ENCODE data around the gene TP53I13. TPM values are rescaled to one million over a fixed set of nuclear protein-coding genes. Genes with fewer than 3 reads are reported as not detected.

TP53I13 gene
- total RNA-seq, 6 experiments from 2014 or later, result 16.8 to 52.4 (median 38.4) TPM

DNA sequence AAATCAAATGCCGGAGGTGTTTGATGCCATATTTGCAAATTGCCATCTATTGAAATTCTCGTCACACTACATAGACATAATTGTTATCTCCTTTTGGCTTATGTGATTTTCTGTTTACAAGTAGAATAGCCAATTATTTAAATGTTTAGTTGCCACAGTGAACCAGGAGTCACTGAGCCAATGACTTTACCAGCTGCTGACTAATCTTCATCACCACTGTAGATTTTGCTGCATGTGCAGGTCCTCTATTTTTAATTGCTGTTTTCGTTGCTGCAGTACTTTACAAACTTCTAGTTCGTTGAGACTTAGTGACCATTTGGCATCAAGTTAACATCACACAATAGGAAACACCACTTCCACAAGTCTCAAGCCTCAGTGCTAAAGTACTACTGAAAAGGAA is 24.4 kb upstream of the TP53I13 start:
- no peaks in the 10 kb centered on the region for H3K27me3 ChIP-seq
- no peak for TF ChIP-seq POLR2A (IDR thresholded peaks at IDR 0.05)
- TF ChIP-seq, protein P1, sequence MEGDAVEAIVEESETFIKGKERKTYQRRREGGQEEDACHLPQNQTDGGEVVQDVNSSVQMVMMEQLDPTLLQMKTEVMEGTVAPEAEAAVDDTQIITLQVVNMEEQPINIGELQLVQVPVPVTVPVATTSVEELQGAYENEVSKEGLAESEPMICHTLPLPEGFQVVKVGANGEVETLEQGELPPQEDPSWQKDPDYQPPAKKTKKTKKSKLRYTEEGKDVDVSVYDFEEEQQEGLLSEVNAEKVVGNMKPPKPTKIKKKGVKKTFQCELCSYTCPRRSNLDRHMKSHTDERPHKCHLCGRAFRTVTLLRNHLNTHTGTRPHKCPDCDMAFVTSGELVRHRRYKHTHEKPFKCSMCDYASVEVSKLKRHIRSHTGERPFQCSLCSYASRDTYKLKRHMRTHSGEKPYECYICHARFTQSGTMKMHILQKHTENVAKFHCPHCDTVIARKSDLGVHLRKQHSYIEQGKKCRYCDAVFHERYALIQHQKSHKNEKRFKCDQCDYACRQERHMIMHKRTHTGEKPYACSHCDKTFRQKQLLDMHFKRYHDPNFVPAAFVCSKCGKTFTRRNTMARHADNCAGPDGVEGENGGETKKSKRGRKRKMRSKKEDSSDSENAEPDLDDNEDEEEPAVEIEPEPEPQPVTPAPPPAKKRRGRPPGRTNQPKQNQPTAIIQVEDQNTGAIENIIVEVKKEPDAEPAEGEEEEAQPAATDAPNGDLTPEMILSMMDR (IDR thresholded peaks at IDR 0.05), result no peak
- no peak overlapping the region for H3K4me3 ChIP-seq
- intact Hi-C loops (cut with DNase I), result no loop called here
- peaks cover 0 to 13% (median 3%) of the 10 kb centered on the region in 4 donors for H3K4me1 ChIP-seq
- DNase-seq, result no peak
- WGBS (ENCODE audit: insufficient coverage, low coverage, low lambda C conversion rate, missing lambda C conversion rate), result 90% methylated on average over 4 of the region's 4 CpGs
- peaks cover 0 to 7% (median under 1%) of the 10 kb centered on the region in 4 donors for H3K36me3 ChIP-seq
- H3K9me3 ChIP-seq, result no peaks in the 10 kb centered on the region
- ATAC-seq, result no peak
- no peak overlapping the region for H3K27ac ChIP-seq

DNA sequence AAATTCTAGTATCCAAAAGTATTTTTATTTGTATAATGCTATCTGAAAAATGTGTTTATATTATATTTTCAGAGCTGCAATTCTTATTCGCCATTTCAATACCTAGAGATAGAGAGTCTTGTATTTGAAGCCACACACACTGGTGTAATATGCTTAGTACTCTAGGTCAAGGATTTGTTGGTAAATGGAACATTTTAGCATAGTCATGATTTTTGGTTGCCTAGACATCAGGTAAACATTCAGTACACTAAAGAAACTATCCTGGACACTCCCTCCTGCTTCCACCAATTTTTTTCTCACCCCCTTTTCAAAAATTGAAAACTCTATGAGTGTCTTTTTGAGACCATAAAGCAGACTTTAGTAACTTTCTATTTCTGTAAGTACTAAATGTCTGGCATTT is 22.4 kb upstream of the TP53I13 start:
- DNase-seq (no peak), ATAC-seq (peak in 3 of 4 donors; percentile 15 to 71 (median 65))
- 90% methylated on average over 1 of the region's 1 CpG for WGBS (ENCODE audit: insufficient coverage, low coverage, low lambda C conversion rate, missing lambda C conversion rate)
- Histone ChIP-seq H3K27ac (no peak overlapping the region), H3K27me3 (no peaks in the 10 kb centered on the region), H3K4me1 (peaks cover 0 to 13% (median 3%) of the 10 kb centered on the region in 4 donors), H3K36me3 (peaks cover 0 to 7% (median under 1%) of the 10 kb centered on the region in 4 donors), H3K4me3 (no peak overlapping the region), H3K9me3 (no peaks in the 10 kb centered on the region)
- intact Hi-C loops (cut with DNase I), result no loop called here
- no peak for TF ChIP-seq POLR2A (IDR thresholded peaks at IDR 0.05)
- TF ChIP-seq, protein P1 (IDR thresholded peaks at IDR 0.05), result no peak

DNA sequence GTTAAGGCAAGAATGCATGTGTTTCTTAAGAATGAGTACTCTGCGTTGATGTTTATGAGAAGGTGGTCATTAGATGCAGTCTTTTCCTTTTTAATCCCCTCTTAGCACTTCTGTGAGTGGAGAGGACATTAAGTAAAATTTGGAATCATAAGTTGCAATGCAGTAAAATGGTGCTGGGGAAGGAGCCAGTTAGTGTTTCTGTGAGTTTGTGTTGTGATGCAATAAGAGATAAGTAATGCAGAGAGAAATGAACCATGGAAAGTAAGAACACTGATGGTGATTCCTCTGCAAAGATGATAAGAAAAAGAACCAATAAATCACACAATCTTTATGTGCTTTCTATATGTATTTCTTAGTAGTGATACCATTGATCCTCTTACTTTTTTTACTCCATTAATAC is 21.7 kb upstream of the TP53I13 start:
- Histone ChIP-seq H3K27me3 (no peaks in the 10 kb centered on the region), H3K36me3 (peaks cover 0 to 7% (median 0%) of the 10 kb centered on the region in 4 donors), H3K4me1 (peaks cover 0 to 13% (median 3%) of the 10 kb centered on the region in 4 donors), H3K4me3 (no peak overlapping the region), H3K27ac (no peak overlapping the region), H3K9me3 (no peaks in the 10 kb centered on the region)
- TF ChIP-seq, protein P1 (IDR thresholded peaks at IDR 0.05), result no peak
- no peak for TF ChIP-seq POLR2A (IDR thresholded peaks at IDR 0.05)
- peak in 2 of 4 donors; percentile 41 to 50 for ATAC-seq
- WGBS (ENCODE audit: insufficient coverage, low coverage, low lambda C conversion rate, missing lambda C conversion rate), result 94% methylated on average over 1 of the region's 1 CpG
- intact Hi-C loops (cut with DNase I), result no loop called here
- DNase-seq, result no peak

DNA sequence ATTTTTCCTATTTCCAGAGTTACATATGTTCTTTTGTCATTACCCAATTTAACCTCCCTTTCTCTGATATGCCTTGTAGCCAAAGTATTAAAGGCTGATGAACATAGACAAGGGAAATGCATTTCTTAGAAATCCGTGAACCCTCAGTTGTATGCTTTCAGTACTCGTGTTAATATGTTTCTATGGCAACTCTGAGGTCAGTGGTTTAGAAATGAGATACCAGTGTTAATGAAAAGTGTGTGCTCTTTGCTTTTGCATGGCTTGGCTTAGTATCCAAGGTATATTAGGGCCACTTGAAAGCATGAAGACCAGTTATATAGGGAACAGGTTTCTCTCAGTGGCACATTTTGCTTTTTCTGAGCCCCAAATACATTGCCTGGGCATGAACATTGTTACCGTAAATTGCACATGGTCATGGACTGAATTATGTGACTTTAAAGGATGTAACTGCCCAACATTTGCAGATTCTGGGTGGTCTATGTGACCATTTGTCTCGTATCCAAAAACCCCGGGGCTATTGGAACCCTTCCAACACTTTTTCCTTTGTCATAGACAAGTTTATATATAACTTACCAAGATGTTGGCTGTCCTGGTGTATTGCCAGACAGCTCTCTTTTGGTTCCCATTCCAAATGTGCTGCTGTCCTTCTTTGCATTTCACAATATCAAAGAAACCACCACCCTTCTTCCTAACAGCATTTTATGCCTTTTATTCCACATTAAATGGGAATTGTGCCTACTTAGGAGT is 19.2 kb upstream of the TP53I13 start:
- peak in 1 of 4 donors; percentile 27 for ATAC-seq

More for the DNA sequence above, 19.2 kb upstream of the TP53I13 start:
- TF ChIP-seq, protein P1 (IDR thresholded peaks at IDR 0.05), result no peak
- no peak for TF ChIP-seq POLR2A (IDR thresholded peaks at IDR 0.05)
- no peaks in the 10 kb centered on the region for H3K27me3 ChIP-seq
- H3K36me3 ChIP-seq, result no peaks in the 10 kb centered on the region
- no peak for DNase-seq
- no peaks in the 10 kb centered on the region for H3K9me3 ChIP-seq
- H3K27ac ChIP-seq, result no peak overlapping the region
- WGBS (ENCODE audit: insufficient coverage, low coverage, low lambda C conversion rate, missing lambda C conversion rate), result 15% methylated on average over 4 of the region's 5 CpGs
- H3K4me1 ChIP-seq, result peaks cover 0 to 13% (median 3%) of the 10 kb centered on the region in 4 donors
- no peak overlapping the region for H3K4me3 ChIP-seq
- intact Hi-C loops (cut with DNase I), result no loop called here

All from right lobe of liver (tissue), 6 donors.